Frontal cortex (tissue), 4 donors: ENCODE data around the gene EDAR. TPM values are rescaled to one million over a fixed set of nuclear protein-coding genes. Genes with fewer than 3 reads are reported as not detected.

Experiments used
- DNase-seq, 2 donors: peaks; one replicate each; pipeline ENCODE4 v3.0.0; 2012; ENCODE audit warnings: low spot score in 2 of 2
- FAIRE-seq: peaks from 2 replicates; lab custom pipeline; 2012; peaks lifted over from hg19 to GRCh38; lab: Jason Lieb, UNC
- total RNA-seq: library from RNA; depleted of rRNA; stranded (reverse); fragments of >200 nt; gene quantifications from one replicate; pipeline ENCODE4 v1.2.3, GENCODE V29; 2014
- donor health status: control.
- donor health status: control.
- donor health status: control.

The EDAR gene
- total RNA-seq, 1 donor from 2014 or later, result under 0.01 TPM

DNA sequence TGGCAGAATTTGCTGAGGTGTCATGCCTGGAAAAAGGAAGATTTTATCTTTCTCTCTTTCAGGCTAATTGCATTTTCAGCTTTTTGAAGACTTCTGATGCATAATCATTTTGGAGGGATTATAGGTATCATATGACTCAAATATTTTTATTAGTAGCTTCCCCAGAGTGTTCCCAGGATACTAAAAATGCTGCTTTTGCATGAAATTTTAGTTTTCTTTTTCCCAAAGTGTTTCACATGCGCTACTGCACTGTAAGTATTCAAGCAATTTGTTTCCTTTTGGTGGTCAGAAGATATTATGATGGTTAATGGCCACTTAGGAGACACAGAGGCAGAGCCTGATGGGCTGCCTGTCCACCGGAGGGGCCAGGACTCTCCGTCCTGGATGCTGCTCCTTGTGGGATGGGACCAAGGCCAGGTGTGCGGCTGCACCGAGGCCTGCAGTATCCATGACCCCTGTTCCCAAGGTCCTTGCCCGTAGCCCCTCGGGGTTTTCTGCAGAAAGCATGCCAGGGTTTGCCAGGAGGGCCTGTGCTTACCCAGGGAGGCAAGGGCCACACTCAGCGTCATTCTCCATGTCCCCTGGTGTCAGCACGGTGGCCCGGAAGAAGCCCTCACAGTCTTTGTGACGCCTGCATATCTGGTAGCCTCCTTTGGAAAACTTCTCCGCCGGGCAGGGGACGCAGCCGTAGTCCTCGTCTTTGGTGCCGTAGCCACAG is 60.2 kb downstream of the EDAR start:
- DNase-seq, result no peak

DNA sequence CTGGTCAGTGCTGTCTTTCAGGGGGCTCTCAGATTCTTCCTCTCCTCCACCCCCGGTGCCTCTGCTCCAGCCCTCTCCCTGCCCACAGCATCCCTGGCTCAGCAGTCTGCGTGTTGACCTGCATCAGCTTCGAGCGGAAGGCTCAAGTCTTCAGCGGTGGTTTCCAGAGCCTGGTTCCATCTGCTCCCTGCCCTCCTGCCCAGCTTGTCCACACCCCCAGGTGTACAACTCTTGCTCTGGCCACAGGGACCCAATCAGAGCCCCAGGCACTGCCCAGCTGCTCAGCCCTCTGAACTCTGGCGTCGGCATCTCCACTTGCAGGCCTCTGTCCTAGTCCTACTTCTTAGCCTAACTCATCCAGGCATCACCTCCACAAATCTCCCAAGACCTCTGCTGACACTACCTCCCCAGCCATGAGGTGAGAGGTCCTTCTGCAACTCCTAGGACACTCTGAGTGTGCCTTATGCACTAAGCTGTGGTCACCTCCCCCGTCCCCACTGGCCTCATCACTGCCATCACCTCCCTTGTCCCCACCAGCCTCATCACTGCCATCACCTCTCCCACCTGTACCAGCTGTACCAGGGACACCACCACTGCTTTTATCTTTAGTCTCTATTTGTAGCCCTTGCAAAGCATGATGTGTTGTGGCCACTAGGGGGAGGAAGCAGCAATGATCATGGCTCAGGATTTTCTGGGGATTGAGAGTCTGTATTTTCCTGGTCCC is 60.9 kb downstream of the EDAR start:
- no peak for FAIRE-seq

More for the DNA sequence above, 60.2 kb downstream of the EDAR start:
- FAIRE-seq, result no peak

DNA sequence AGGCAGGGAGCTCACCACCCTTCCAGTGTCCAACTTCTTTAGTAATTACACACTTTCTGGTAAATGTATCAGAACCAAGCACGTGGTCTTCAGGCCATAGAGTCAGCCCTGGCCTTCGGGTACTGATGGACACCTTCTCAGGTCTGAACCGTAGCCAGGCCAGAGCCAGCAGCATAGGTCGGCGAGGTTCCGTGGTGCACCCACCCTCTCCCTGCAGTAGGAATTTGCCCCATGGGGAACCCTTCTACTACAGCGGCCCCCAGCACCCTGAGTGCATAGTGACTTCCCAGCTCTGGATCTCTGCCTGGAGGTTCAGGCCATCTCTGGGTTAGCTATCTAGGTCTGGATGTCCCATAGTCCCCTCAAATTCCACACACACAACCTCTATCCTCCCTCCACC is 61.6 kb downstream of the EDAR start:
- DNase-seq, result no peak
- no peak for FAIRE-seq

More for the DNA sequence above, 60.9 kb downstream of the EDAR start:
- DNase-seq, result peak; percentile 43 to 72

DNA sequence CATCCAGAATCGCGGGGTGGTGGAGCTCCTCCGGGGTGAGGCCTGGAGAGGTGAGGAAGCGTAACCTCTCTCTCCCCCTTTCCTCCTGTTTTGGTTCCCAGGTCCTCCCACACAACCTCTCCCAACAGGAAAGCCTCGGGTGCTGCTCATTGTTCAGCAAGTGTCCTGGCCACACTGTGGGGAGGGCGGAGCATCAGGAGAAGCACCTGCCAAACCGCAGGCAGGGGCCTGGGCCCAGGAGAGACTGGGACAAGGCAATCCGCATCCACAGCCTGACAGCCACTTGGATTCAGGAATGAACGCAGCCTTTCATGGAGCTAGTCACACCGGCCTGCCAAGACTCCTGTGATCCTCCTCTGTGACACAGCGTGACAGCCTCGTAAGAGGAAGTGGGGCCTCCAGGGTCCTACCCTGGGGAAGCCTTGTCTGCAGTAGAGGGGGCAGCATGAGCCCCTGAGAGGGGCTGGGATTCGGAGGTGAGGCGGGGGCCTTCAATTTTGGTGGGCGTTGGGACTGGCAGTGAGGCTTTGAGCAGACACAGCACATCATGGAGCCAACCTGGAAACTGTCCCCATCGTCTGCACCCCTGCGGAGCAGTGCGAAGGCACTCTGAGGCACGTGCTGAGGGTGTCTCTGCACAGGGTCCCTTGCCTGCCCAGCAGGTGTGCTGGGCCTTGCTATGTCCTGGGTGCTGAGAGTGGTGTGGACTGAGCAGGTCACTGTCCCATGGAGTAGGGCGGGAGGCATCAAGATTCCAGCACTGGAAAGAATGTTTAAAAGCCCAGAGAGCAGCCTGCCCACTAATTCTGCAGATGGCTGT is 62.2 kb downstream of the EDAR start:
- DNase-seq (no peak), FAIRE-seq (no peak)

DNA sequence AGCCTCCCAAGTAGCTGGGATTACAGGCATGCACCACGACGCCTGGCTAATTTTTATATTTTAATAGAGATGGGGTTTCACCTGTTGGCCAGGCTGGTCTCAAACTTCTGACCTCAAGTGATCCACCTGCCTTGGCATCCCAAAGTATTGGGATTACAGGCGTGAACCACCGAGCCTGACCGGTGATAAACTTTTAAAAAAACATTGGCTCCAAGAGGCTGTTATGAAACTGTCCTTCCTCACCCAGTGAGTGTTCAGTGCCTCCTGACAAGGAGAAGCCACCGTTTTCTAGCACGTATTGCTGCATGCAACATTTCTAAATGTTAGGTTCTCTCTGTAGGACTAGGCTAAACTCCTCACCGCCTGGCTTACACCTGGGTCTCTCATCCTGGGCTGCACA is 63.3 kb downstream of the EDAR start:
- no peak for FAIRE-seq
- DNase-seq, result no peak

DNA sequence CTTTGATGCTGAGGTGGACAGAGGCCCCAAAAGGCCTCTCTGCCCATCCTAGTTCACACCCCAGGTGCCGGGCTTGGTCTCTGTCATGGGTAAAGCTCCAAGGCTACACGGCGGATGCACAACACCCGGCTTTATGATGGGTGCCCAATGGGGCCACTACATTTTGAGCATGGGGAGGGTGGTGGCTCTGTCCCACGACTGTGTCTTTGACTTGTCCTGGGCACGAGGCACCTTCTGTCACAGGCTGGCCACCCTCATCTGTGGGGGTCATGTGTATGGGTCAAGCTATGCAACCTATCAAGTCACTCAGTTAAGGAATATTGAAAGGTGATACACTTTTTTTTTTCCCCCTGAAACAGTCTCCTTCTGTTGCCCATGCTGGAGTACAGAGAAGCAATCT is 63.7 kb downstream of the EDAR start:
- no peak for FAIRE-seq
- DNase-seq, result no peak

DNA sequence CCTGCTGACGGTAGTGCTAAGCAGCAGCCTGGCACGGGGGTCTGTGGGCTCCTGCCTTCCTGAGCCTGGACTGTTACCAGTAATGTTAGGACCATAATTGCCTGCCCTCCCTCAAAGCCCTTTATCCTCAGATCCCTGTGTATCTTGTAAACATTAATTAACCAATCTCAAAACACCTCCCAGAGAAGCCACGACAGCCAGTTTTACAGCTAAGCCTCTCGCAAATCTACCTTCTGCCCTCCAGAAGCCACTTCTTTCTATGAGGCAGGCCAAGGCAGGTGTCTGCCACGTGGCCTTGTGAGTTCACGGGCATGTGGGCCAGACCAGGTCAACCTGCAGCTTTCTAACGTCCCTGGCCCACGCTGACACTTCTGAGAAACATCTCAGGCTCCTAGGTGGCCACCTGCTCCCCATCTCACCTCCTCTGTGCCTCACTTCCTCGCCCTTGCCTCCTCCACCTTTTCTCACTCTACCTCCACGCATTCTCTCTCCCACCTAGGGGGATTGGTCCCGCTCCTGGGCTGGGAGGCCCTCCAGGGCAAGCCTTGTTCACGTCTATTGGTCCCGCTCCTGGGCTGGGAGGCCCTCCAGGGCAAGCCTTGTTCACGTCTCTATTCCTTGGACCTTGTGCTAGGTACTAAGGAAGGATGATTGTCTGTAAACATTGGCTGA is 64.3 kb downstream of the EDAR start:
- no peak for FAIRE-seq
- DNase-seq, result no peak

DNA sequence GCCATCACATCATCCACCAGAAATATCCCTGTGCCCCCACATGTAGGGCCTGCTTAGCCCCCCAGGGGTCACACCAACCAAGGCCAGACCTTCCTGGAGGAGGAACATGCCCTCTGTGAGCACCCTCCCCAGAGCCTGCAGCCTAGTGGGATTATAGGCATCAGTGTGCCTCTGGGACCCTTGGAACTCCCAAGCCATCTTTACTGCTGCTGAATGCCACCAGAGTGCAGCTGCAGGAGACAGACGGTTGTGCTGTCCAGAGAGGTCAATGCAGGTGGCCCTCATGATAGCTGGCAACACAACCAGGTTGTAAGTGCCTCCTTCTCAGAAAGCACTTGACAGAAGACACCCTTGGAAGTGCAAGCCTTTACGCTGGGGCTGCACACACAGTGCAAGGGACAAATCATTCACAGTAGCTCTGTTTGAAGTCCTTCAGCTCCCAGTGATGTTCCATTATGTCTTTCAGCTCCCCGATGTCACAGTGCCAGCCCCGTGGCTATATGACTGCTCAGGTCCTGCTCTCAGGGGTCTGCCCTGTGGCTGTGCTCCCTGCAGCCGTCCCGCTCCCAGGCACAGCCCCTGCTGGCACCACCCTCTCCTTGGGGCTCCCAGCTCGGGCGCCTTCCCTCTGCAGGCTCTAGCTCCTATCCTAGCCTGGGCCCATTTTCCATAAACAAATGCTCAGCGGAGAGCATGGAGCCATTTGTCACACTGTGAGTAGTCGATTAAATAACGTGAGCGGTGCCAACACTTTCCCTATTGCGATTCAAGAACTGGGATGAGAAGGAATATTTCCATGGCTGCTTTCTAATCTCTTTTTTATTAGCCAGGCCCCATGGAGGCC is 65.1 kb downstream of the EDAR start:
- DNase-seq (no peak), FAIRE-seq (no peak)

DNA sequence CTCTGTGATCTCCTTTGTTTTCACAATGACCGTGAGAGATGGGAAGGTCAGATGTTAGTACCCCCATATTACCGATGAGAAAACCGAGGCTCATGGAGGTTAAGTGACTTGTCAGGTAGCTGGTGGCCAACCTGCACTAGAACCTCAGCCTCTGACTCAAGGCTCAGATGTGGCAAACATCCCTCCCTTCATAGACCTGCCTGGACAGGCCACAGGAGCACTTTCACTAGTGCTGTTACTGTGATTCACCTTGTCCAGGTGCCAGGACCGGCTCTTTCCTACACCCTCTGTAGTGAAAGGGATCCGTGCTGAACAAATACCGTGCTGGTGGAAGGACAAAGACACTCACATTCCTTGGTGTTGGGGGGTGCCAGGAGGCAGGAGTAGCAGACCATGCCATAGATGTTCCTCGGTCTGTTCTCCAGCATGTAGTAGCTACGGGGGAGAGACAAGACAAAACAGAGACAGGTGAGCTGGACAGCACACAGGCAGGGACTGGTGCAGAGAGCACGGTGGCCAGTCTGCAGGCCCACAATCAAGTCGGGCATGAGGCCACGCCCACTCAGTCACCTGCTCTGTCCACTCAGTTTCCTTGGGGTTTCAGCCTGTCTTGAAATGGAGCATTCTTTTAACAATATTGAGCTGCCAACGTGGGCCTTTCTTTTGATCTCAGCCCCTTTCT is 65.9 kb downstream of the EDAR start:
- DNase-seq (no peak), FAIRE-seq (no peak)

DNA sequence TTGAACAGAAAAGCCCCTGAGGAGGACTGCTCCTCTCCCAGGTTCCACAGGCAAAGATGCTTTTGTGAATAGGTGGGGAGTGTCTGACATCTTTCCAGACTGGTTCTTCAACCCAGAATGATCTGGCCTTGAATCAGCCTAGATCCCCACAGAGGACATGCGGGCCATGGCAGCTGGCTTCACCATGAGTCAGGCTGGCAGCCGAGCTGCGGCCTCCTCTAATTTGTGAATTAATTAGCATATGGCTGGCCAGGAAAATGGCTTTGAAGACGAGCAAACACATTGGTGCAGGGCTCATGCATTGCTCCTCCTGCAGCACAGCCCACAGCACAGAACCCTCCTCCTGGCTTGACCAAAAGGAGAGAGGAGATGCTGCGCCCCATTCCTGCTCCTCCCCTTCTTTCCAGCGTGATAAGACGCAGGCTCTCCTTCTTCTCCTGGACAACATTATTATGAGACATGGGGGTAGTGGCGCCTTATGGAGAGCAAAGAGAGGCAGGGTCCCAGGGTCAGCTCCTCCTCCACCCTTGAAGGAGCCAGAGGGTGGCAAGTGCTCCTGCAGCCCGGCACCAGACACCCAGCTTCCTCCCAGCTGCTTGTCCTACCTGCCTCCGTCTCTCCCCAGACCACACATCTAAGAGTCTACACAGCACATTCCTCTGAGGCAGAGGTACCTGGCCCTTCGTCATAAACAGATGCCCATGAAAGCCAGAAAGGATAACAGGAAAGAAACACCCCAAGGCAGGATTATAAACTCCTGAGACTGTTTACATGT is 66.7 kb downstream of the EDAR start:
- no peak for FAIRE-seq
- no peak for DNase-seq

DNA sequence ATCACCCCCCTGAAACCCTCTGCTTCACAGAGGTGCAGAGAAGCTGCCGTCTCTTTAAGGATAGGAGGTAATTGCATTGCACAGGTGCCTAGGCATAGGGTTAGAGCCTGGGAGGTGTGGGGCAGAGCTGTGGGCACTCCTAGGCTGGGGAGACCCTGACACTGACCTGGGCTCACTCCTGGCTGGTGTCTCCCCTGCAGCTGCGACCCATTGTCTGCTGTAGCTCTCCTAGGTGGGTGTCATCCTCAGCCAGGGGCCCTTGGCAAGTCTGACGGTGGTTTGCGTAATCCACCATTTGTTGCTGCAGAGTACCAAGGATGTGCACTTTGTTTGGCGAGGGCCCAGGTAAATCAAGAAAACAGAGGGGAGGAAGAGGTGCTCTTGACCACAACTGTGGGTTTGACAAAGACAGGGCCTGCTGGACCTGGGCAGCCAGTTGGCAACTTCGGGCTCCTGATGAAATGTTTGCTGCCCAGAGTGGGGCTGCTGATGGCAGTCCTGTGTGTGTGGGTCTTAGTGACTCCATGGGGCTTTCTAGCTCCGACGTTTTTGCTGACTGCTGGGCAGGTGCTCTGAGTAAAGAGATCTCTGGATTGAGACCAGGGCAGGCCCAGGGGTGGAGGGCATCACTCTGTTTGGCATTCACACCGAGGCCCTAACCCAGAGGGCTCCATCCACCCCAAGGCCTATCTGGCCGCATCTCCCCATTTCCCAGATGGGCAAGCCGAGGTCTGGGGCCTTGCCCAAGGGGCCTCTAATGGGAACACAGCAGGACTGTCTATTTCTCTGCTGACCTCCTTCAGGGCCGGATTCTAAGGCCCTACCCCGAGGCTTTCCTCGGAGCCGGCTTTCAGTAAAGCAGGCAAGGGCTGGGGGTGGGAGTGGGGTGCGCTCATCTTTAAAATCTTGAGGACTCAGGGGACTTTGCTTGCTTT is 67.7 kb downstream of the EDAR start:
- DNase-seq (no peak), FAIRE-seq (no peak)

DNA sequence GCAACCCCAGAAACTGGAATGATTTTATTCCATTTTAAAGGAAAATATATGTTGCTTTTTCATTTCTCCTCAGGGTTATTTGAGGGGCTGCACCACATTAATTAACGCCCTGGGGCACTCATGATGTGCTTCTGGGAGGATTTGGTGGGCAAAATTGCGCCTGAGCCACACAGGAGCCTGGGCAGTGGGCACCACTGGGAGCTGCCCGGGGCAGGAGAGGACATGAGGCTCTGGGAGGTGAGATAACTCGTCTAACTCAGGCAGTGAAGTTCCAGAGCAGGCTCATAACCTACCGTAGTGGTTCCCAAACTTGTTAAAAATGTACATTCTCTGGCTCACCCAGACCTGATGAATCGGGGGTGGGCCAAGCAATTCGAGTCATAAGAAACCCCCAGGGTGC is 68.3 kb downstream of the EDAR start:
- DNase-seq (no peak), FAIRE-seq (no peak)

DNA sequence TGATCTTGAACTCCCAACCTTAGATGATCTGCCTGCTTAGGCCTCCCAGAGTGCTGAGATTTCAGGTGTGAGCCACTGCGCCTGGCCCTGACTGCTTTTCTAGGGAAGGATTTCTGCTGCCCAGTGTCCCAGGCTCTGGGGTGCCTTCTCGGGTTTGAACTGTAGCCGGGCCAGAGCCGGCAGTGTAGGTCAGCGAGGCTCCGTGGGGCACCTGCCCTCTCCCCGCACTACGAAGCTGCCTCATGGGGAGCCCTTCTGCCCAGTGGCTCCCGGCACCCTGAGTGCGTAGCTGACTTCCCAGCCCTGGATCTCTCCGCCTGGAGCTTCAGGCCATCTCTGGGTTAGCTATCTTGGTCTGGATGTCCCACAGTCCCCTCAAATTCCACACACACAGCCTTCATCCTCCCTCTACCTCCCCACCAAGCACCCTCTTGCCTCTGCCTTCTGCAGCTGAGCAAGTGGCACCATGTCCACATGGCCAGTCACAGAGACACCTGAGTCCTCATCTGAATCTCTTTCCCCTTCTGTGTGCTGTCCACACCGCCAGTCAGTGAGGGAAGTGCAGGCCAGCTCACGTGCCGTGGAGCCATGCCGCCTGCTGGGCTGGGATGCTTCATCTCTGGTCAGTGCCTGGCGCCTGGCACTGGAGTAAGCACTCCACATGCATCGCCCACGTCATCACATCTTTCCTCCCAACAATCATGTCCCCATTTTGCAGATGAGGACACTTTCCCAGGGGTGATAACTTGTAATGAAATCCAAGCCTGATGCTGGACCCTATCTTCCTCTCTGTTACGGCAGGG is 69.2 kb downstream of the EDAR start:
- FAIRE-seq (no peak), DNase-seq (no peak)

DNA sequence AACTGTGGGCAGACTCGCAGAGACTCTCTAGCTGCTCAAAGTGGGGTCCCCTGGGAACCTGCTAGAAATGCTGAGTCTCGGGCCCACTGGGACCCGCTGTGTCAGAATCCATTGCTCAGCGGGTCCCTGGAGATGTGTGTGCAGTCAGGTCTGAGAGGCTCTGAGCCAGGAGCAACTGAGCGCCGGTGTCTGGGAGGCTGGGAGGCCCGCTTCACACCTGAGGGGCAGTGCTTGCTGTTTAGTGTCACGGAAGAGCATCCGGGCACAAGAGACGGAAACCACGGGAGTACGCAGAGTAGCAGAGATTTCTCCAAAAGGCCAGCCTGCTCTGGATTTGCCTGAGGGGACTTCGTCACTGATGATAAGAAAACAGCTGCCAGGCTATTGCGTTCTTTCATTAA is 70.1 kb downstream of the EDAR start:
- FAIRE-seq (no peak), DNase-seq (no peak)

DNA sequence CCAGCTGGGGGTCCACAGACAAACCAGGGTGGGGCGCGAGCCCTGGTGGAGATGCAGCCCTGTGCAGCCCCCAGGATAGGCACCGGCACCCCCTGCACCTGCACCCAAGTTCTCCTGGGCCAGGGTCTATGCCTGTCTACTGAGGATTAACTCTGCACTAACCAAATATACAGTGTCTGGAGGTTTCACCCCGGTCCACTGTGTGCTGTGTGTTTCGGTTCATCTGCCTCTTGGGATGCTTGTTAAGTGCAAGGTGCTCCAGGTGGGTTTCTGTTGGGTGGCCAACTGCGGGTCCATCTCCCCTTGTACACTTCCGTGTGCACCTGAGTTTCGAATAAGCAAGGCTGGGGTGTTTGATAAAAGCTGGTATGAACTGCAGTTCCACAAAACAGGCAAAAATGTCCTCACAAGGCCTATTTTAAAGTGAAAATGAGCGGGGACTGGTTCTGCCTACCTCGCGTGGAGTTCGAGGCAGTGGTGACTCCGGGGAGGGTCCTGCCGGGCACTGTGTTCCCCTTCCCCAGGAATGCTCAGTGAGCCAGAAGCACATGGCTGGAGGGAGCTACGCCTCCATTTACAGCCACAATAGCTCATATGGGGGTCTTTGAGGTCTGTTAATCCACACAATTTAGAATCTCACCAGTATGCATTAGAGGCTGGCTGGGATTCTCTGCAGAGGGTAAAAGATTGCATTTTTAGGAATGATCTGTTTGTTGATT is 70.7 kb downstream of the EDAR start:
- DNase-seq (no peak), FAIRE-seq (no peak)

DNA sequence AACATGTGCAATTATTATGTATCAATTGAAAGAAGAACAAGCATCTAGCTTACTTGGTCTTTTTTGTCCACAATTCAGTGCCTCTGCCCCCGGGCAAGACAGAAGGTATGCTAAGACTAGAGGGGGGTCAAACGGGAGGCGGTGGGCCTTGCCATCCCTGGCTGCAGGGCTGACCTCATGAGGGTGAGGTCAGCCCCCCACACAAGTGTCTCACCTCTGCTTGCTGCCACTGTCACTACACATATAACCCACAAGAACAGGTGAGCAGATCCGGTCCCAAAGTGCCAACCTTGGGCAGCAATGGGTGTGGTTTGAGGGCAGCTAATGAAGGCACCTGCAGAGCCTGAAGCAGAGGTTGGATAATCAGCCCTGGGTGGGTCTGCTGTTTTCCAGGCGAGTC is 71.5 kb downstream of the EDAR start:
- DNase-seq, result no peak
- FAIRE-seq, result no peak
